Fibroblast of villous mesenchyme (primary cell): ENCODE results near the gene SLC9A4. TPM values are rescaled to one million over a fixed set of nuclear protein-coding genes. Genes with fewer than 3 reads are reported as not detected.

ENCODE experiments used
- DNase-seq: peaks from one replicate; pipeline ENCODE4 v3.0.0-alpha.2; 2010; ENCODE audit warnings: low read depth
- H3K4me3 ChIP-seq: 2 replicates; pipeline ENCODE4 v1.5.1; 2011; ENCODE audit warnings: low read depth, mild to moderate bottlenecking, low read length
- CTCF ChIP-seq: IDR thresholded peaks from 2 replicates; pipeline ENCODE4 v1.5.1; 2012; ENCODE audit warnings: low read depth, mild to moderate bottlenecking, low read length; ENCODE audit not compliant: insufficient read depth
- small RNA-seq: library from RNA; depleted of rRNA; stranded (forward); fragments of <200 nt; gene quantifications from one replicate; pipeline ENCODE3, GENCODE V24; 2012
- total RNA-seq: library from RNA; depleted of rRNA; stranded (reverse); fragments of >200 nt; gene quantifications from 2 replicates; pipeline ENCODE4 v1.2.3, GENCODE V29; 2012

Gene SLC9A4
- total RNA-seq, 1 donor, result not detected

GRCh38 chr2:102581911-102582310, 108.9 kb downstream of the SLC9A4 start:
- peak overlapping the region; percentile 13 for H3K4me3 ChIP-seq
- no peak for TF ChIP-seq CTCF
- no peak for DNase-seq

DNA sequence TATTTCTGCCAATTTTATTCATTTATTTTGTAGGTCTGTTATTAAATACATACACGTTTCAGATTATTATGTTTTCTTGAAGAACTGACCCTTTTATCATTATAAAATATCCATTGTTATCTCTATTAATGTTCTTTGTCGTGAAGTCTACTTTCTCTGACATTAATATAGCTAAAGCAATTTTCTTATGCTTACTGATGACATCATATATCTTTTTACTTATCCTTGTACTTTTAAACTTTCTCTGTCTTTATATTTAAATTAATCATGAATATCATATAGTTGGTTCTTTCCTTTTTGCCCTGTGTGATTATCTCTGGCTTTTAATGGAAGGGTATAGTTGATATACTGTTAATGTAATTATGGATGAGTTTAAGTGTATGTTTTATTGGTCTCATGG, 109.8 kb downstream of the SLC9A4 start:
- DNase-seq, result no peak
- no peak for TF ChIP-seq CTCF
- H3K4me3 ChIP-seq, result no peak overlapping the region

Small RNAs within 50 kb of the gene (small RNA-seq; reads per million reads assigned to genes)
- not detected for gene MIR4772

Other genes with a start within 250 kb of the SLC9A4 start
- 0.32 and 1.3 TPM in 2 replicates for gene IL1RL1, start 161.7 kb upstream of the SLC9A4 start, total RNA-seq
- 0.43 and 0.64 TPM in 2 replicates for gene IL18R1, start 117.4 kb upstream of the SLC9A4 start, total RNA-seq
- gene IL18RAP, start 50.1 kb upstream of the SLC9A4 start, total RNA-seq, result not detected in 2 replicates
- not detected in 2 replicates for gene SLC9A2, start 146.3 kb downstream of the SLC9A4 start, total RNA-seq